B cell (primary cell): ENCODE measurements around the gene RDH14. TPM values are rescaled to one million over a fixed set of nuclear protein-coding genes. Genes with fewer than 3 reads are reported as not detected.

Experiments
- ATAC-seq: fragments of 200-7000 bp; cut with Tn5 transposase; one replicate; pipeline ENCODE4 v1.10.0; 2021; ENCODE audit warnings: low read depth, mild to moderate bottlenecking, moderate number of reproducible peaks, moderate library complexity
- CTCF ChIA-PET: fragments of 350-600 bp; sonication (Branson Sonifier 250); formaldehyde crosslinking; loops from one replicate; lab custom pipeline; 2021; ENCODE audit warnings: antibody characterized with exemption, inconsistent platforms; lab: Charles Lee
- POLR2A ChIA-PET: fragments of 350-600 bp; sonication (Branson Sonifier 250); formaldehyde crosslinking; loops from one replicate; lab custom pipeline; 2021; ENCODE audit warnings: antibody characterized with exemption; lab: Charles Lee
- DNase-seq: peaks from one replicate; pipeline ENCODE4 v3.0.0; 2013
- H2AFZ ChIP-seq: 2 replicates; pipeline ENCODE4 v1.6.1; 2012; ENCODE audit warnings: mild to moderate bottlenecking, low read depth, low read length; ENCODE audit not compliant: insufficient read depth, poor library complexity, severe bottlenecking
- H3K27ac ChIP-seq, 2 donors: 1 replicate in 1 of 2; 2 replicates in 1 of 2; pipeline ENCODE4 v1.5.1; 2012 to 2013; ENCODE audit warnings: low read length in 2 of 2, mild to moderate bottlenecking in 2 of 2, moderate library complexity in 1 of 2
- H3K27me3 ChIP-seq, 4 experiments: fragments of 200-600 bp in 1 of 4; sonication (generic) in 1 of 4; replicated peaks in 1 of 4; 1 replicate in 2 of 4; 2 replicates in 2 of 4; pipeline versions ENCODE4 v1.6.1 to v1.7.0; 2013 to 2016; ENCODE audit warnings: low read length in 3 of 4, mild to moderate bottlenecking in 2 of 4, mixed read lengths in 1 of 4, moderate library complexity in 1 of 4; ENCODE audit not compliant: insufficient read depth in 4 of 4, control insufficient read depth in 3 of 4; ENCODE audit errors: control extremely low read depth in 1 of 4
- H3K36me3 ChIP-seq, 2 experiments: replicated peaks in 1 of 2; 1 replicate in 1 of 2; 2 replicates in 1 of 2; pipeline versions ENCODE4 v1.6.1 to v1.7.1; 2013; ENCODE audit warnings: low read length in 1 of 2; ENCODE audit not compliant: insufficient read depth in 2 of 2, control insufficient read depth in 1 of 2; ENCODE audit errors: control extremely low read depth in 1 of 2, extremely low read depth in 1 of 2
- H3K4me1 ChIP-seq, 2 donors: fragments of 200-600 bp in 1 of 2; sonication (generic) in 1 of 2; 1 replicate in 1 of 2; 2 replicates in 1 of 2; pipeline versions ENCODE4 v1.5.1 to v1.6.1; 2013 to 2017; ENCODE audit warnings: low read length in 2 of 2; ENCODE audit not compliant: control insufficient read depth in 2 of 2, insufficient read depth in 2 of 2
- H3K4me2 ChIP-seq: replicated peaks from 2 replicates; pipeline ENCODE3; 2012; ENCODE audit warnings: mild to moderate bottlenecking, low read depth, low read length; ENCODE audit not compliant: poor library complexity, severe bottlenecking
- H3K4me3 ChIP-seq, 5 experiments: fragments of 200-600 bp in 1 of 5; sonication (generic) in 1 of 5; 1 replicate in 3 of 5; 2 replicates in 2 of 5; pipeline versions ENCODE4 v1.5.1 to v1.7.0; 2011 to 2016; ENCODE audit warnings: low read length in 4 of 5, mild to moderate bottlenecking in 4 of 5, low read depth in 2 of 5, control low read depth in 1 of 5, moderate library complexity in 1 of 5; ENCODE audit not compliant: insufficient read depth in 1 of 5; ENCODE audit errors: control extremely low read depth in 1 of 5, extremely low read depth in 1 of 5
- H3K79me2 ChIP-seq: fragments of 200-600 bp; sonication (generic); one replicate; pipeline ENCODE4 v1.6.0; 2016; ENCODE audit warnings: low read length; ENCODE audit not compliant: control insufficient read depth, insufficient read depth
- H3K9ac ChIP-seq: fragments of 200-600 bp; sonication (generic); 2 replicates; pipeline ENCODE4 v1.6.1; 2017; ENCODE audit warnings: mild to moderate bottlenecking, low read length, moderate library complexity
- H3K9me3 ChIP-seq, 3 donors: one replicate each; pipeline versions ENCODE4 v1.6.1 to v1.7.1; 2013; ENCODE audit warnings: low read length in 2 of 3; ENCODE audit not compliant: control insufficient read depth in 2 of 3, insufficient read depth in 1 of 3; ENCODE audit errors: control extremely low read depth in 1 of 3
- H4K20me1 ChIP-seq: 2 replicates; pipeline ENCODE4 v1.6.0; 2012; ENCODE audit warnings: mild to moderate bottlenecking, low read length; ENCODE audit not compliant: insufficient read depth, control insufficient read depth, poor library complexity, severe bottlenecking
- H3K27ac Mint-ChIP-seq: one replicate; pipeline ENCODE4 v1.8.0; 2021; ENCODE audit warnings: mixed read lengths
- H3K27me3 Mint-ChIP-seq: one replicate; pipeline ENCODE4 v1.8.0; 2021; ENCODE audit warnings: mixed read lengths
- H3K4me1 Mint-ChIP-seq: one replicate; pipeline ENCODE4 v1.8.0; 2021; ENCODE audit warnings: mixed read lengths
- H3K4me3 Mint-ChIP-seq: one replicate; pipeline ENCODE4 v1.8.0; 2021; ENCODE audit warnings: mixed read lengths
- H3K9me3 Mint-ChIP-seq: one replicate; pipeline ENCODE4 v1.8.0; 2022; ENCODE audit warnings: mixed read lengths; ENCODE audit not compliant: insufficient read depth
- CTCF ChIP-seq: fragments of 200-600 bp; IDR thresholded peaks from one replicate; pipeline ENCODE4 v1.8.0; 2022; ENCODE audit warnings: antibody characterized with exemption, mild to moderate bottlenecking
- EZH2 ChIP-seq: IDR thresholded peaks from 2 replicates; pipeline ENCODE4 v1.6.1; 2012; ENCODE audit warnings: borderline replicate concordance, low read depth, mild to moderate bottlenecking, moderate library complexity, low read length; ENCODE audit not compliant: insufficient read depth, poor library complexity, severe bottlenecking
- WGBS: methylation state at CpG from one replicate; pipeline ENCODE4 v1.1.5; 2013; ENCODE audit warnings: missing lambda C conversion rate; ENCODE audit not compliant: insufficient coverage; 5-methylcytosine and 5-hydroxymethylcytosine counted together
- intact Hi-C: fragments of 100-400 bp; cut with micrococcal nuclease; formaldehyde crosslinking; loops from one replicate; pipeline ENCODE4 v1.10.0; 2022
- polyA plus RNA-seq: library from polyadenylated mRNA; depleted of rRNA; stranded (reverse); fragments of >200 nt; gene quantifications from 2 replicates; pipeline ENCODE4 v1.2.3, GENCODE V29; 2012
- total RNA-seq, 2 donors: library from RNA; stranded (reverse); fragments of 120-200 nt in 1 of 2; gene quantifications; 1 replicate in 1 of 2; 2 replicates in 1 of 2; pipeline versions ENCODE4 v1.2.3 to v1.2.4, GENCODE V29; 2013 to 2022

The RDH14 gene
- total and polyA plus RNA-seq, 2 donors (not counting 1 experiment from before 2014, with no cell fraction given) = 9.6 to 18.5 TPM

DNA sequence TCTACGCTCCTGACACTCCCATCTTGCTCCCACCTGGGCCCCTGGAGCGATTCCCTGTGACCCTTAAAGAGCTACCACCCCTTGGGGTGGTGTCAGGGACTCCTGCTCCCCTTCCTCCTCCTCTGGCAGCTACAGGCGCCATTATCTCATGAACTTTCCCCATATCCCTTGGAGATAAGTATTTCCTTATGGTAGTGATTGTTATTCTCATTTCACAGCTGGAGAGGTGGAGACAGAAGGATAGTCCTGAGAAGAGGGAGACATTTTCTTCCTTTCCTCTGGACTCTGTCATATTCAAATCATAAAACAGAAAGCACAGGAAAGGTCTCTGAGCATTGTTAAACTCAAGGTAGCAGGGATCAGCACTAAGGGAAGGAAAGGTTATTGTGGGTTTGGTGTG lies 34.6 kb downstream of the RDH14 start:
- no CpG with 5 or more reads among the region's 3 CpGs for WGBS
- Histone ChIP-seq H4K20me1 (no peaks in the 10 kb centered on the region), H3K4me1 (no peaks in the 10 kb centered on the region), H3K4me2 (no peak overlapping the region), H3K4me3 (no peak overlapping the region), H3K79me2 (no peaks in the 10 kb centered on the region), H3K27ac (no peak overlapping the region), H2AFZ (no peak overlapping the region), H3K9ac (no peak overlapping the region), H3K36me3 (no peaks in the 10 kb centered on the region), H3K9me3 (no peaks in the 10 kb centered on the region), H3K27me3 (peaks cover 0 to 9% (median 0%) of the 10 kb centered on the region in 4 experiments)
- POLR2A ChIA-PET = no interaction called here
- Mint-ChIP-seq H3K4me3 (no peak overlapping the region), H3K27me3 (peaks cover 4% of the 10 kb centered on the region), H3K4me1 (no peaks in the 10 kb centered on the region), H3K27ac (no peak overlapping the region), H3K9me3 (no peaks in the 10 kb centered on the region)
- DNase-seq (no peak), ATAC-seq (no peak)
- CTCF ChIA-PET = interaction anchor here (0.6 kb wide), 1 partner anchor 789 kb away, joined by 3 read pairs; no protein-coding TSS in a partner anchor
- TF ChIP-seq CTCF = no peak
- TF ChIP-seq EZH2 = no peak
- intact Hi-C loops = no loop called here

DNA sequence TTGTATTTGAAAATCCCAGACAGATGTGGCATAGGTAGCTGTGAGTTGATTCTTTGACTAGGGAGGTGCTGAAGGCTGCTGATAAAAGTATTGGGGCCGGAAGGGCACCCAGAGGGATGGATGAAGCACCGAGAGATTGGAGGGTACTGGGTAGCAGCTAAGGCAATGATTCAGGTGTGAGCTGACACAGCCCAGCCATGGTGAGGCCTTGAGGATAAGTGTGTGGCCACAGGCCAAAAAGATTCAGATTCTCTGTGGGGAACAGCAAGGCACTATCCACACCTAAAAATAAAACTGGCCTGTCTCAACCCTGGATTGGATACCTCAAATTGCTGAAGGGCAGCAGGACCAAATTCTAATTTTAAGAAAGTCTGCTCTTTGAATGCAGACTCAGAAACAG lies 35.2 kb downstream of the RDH14 start:
- CTCF ChIA-PET = no interaction called here
- ATAC-seq = no peak
- Histone ChIP-seq H3K27ac (no peak overlapping the region), H3K9ac (no peak overlapping the region), H2AFZ (no peak overlapping the region), H3K27me3 (peaks cover 0 to 6% (median under 1%) of the 10 kb centered on the region in 4 experiments), H4K20me1 (no peaks in the 10 kb centered on the region), H3K4me3 (no peak overlapping the region), H3K79me2 (no peaks in the 10 kb centered on the region), H3K9me3 (no peaks in the 10 kb centered on the region), H3K4me2 (no peak overlapping the region), H3K36me3 (no peaks in the 10 kb centered on the region), H3K4me1 (no peaks in the 10 kb centered on the region)
- peaks cover 2% of the 10 kb centered on the region for H3K27me3 Mint-ChIP-seq
- TF ChIP-seq CTCF = no peak
- no peak for TF ChIP-seq EZH2
- H3K9me3 Mint-ChIP-seq = no peaks in the 10 kb centered on the region
- intact Hi-C loops = no loop called here
- POLR2A ChIA-PET = no interaction called here
- no peak overlapping the region for H3K4me3 Mint-ChIP-seq
- DNase-seq = no peak
- no peak overlapping the region for H3K27ac Mint-ChIP-seq
- WGBS = 85% methylated on average over 2 of the region's 2 CpGs
- H3K4me1 Mint-ChIP-seq = no peaks in the 10 kb centered on the region
